ENCODE results near the gene FBLN2.

- TF ChIP-seq REST (IDR thresholded peaks at IDR 0.05) (no peak), NPAS2 (CRISPR knock-in tag; IDR thresholded peaks at IDR 0.05; ENCODE audit: borderline replicate concordance) (no peak), RCOR1 (IDR thresholded peaks at IDR 0.05; ENCODE audit: low read depth, low read length) (no peak), JUN (IDR thresholded peaks at IDR 0.05) (no peak), PBX3 (IDR thresholded peaks at IDR 0.05) (no peak), MAZ (IDR thresholded peaks at IDR 0.05; ENCODE audit: borderline replicate concordance, low read depth, low read length) (no peak), CTCF (IDR thresholded peaks at IDR 0.05) (no peak), MAX (IDR thresholded peaks at IDR 0.05) (no peak), JUNB (IDR thresholded peaks at IDR 0.05) (no peak), ELK1 (IDR thresholded peaks at IDR 0.05; ENCODE audit: low read depth, low read length) (no peak)
Measured at GRCh38 chr3:13532085-13532484, 16.8 kb upstream of the FBLN2 start.

Data from A549 (cell line).